Activated T-helper 1 cell treated with anti-CD3 and anti-CD28 coated beads, Interleukin-12 subunit alpha, Interleukin-12 subunit beta, Interleukin-2, Interleukin-4 antibody, amounts not matched to agents 30 ng/mL and 10 ng/mL and 1 ng/mL, durations not matched to agents 14 hours and 24 hours and 36 hours (primary cell): ENCODE measurements around the gene GNAQ. TPM values are rescaled to one million over a fixed set of nuclear protein-coding genes. Genes with fewer than 3 reads are reported as not detected.
"Not testable (repeated sequence)": the region's sequence is repeated elsewhere in the genome, so short reads cannot be mapped to it uniquely, and the experiment has no call there.

Experiments used
- DNase-seq: peaks from one replicate; pipeline ENCODE4 v3.0.0; 2021; ENCODE audit warnings: low spot score
- H3K27ac Mint-ChIP-seq: one replicate; pipeline ENCODE4 v1.8.0; 2021; ENCODE audit warnings: mild to moderate bottlenecking, mixed read lengths
- H3K27me3 Mint-ChIP-seq: one replicate; pipeline ENCODE4 v1.8.0; 2022; ENCODE audit warnings: mild to moderate bottlenecking, moderate library complexity, mixed read lengths; ENCODE audit not compliant: insufficient read depth
- H3K36me3 Mint-ChIP-seq: one replicate; pipeline ENCODE4 v1.8.0; 2021; ENCODE audit warnings: low read depth, mixed read lengths
- H3K4me1 Mint-ChIP-seq: one replicate; pipeline ENCODE4 v1.8.0; 2021; ENCODE audit warnings: low read depth, mixed read lengths
- H3K4me3 Mint-ChIP-seq: one replicate; pipeline ENCODE4 v1.8.0; 2021; ENCODE audit warnings: mild to moderate bottlenecking, moderate library complexity, mixed read lengths
- H3K9me3 Mint-ChIP-seq: one replicate; pipeline ENCODE4 v1.8.0; 2021; ENCODE audit warnings: mixed read lengths
- intact Hi-C: fragments of 100-400 bp; cut with micrococcal nuclease; formaldehyde crosslinking; loops from one replicate; pipeline ENCODE4 v1.15.1; 2024
- total RNA-seq: library from RNA; stranded (reverse); gene quantifications from 2 replicates; pipeline ENCODE4 v1.2.3, GENCODE V29; 2022

GNAQ gene
- total RNA-seq, 1 donor from 2014 or later, result 27.0 TPM

- H3K27me3 Mint-ChIP-seq, H3K27ac Mint-ChIP-seq, intact Hi-C loops, H3K4me3 Mint-ChIP-seq, DNase-seq: not testable (repeated sequence)
- Mint-ChIP-seq H3K9me3 (peaks cover 20% of the 10 kb centered on the region), H3K36me3 (peaks cover 38% of the 10 kb centered on the region), H3K4me1 (peaks cover 21% of the 10 kb centered on the region)
Observed at GRCh38 chr9:77860953-77861352, 170.7 kb downstream of the GNAQ start.

GRCh38 chr9:77857513-77858259 lies 173.9 kb downstream of the GNAQ start:
- H3K27me3 Mint-ChIP-seq, result no peaks in the 10 kb centered on the region
- intact Hi-C loops, result no loop called here

GRCh38 chr9:77856615-77857014 lies 175.0 kb downstream of the GNAQ start:
- Mint-ChIP-seq H3K9me3 (no peaks in the 10 kb centered on the region), H3K4me1 (peaks cover 7% of the 10 kb centered on the region), H3K36me3 (peaks cover 9% of the 10 kb centered on the region), H3K4me3 (no peak overlapping the region), H3K27me3 (no peaks in the 10 kb centered on the region), H3K27ac (no peak overlapping the region)
- DNase-seq, result no peak
- intact Hi-C loops, result no loop called here

More at GRCh38 chr9:77857513-77858259, 173.9 kb downstream of the GNAQ start:
- DNase-seq, result no peak
- H3K27ac Mint-ChIP-seq, result no peak overlapping the region
- H3K4me3 Mint-ChIP-seq, result no peak overlapping the region
- peaks cover 7% of the 10 kb centered on the region for H3K4me1 Mint-ChIP-seq
- H3K9me3 Mint-ChIP-seq, result no peaks in the 10 kb centered on the region
- peaks cover 12% of the 10 kb centered on the region for H3K36me3 Mint-ChIP-seq

- no peak overlapping the region for H3K4me3 Mint-ChIP-seq
- H3K9me3 Mint-ChIP-seq, result no peaks in the 10 kb centered on the region
- H3K27me3 Mint-ChIP-seq, result no peaks in the 10 kb centered on the region
- DNase-seq, result no peak
- intact Hi-C loops, result no loop called here
- H3K4me1 Mint-ChIP-seq, result peaks cover 7% of the 10 kb centered on the region
- H3K36me3 Mint-ChIP-seq, result peaks cover 5% of the 10 kb centered on the region
- no peak overlapping the region for H3K27ac Mint-ChIP-seq
Observed at GRCh38 chr9:77854916-77855311, 176.7 kb downstream of the GNAQ start.

GRCh38 chr9:77854258-77854915 lies 177.2 kb downstream of the GNAQ start:
- Mint-ChIP-seq H3K27ac (no peak overlapping the region), H3K9me3 (no peaks in the 10 kb centered on the region), H3K36me3 (peaks cover 5% of the 10 kb centered on the region), H3K4me3 (no peak overlapping the region), H3K27me3 (no peaks in the 10 kb centered on the region), H3K4me1 (peaks cover 7% of the 10 kb centered on the region)
- no peak for DNase-seq
- intact Hi-C loops, result no loop called here

- H3K36me3 Mint-ChIP-seq, result peaks cover 4% of the 10 kb centered on the region
- intact Hi-C loops, result no loop called here
- H3K27me3 Mint-ChIP-seq, result no peaks in the 10 kb centered on the region
- peaks cover 6% of the 10 kb centered on the region for H3K4me1 Mint-ChIP-seq
- no peak overlapping the region for H3K4me3 Mint-ChIP-seq
- DNase-seq, result no peak
- no peaks in the 10 kb centered on the region for H3K9me3 Mint-ChIP-seq
- no peak overlapping the region for H3K27ac Mint-ChIP-seq
Observed at GRCh38 chr9:77853716-77854115, 177.9 kb downstream of the GNAQ start.

- no peak for DNase-seq
- no peak overlapping the region for H3K4me3 Mint-ChIP-seq
- peaks cover 2% of the 10 kb centered on the region for H3K36me3 Mint-ChIP-seq
- H3K4me1 Mint-ChIP-seq, result peaks cover 20% of the 10 kb centered on the region
- H3K27ac Mint-ChIP-seq, result no peak overlapping the region
- intact Hi-C loops, result no loop called here
- H3K9me3 Mint-ChIP-seq, result no peaks in the 10 kb centered on the region
- H3K27me3 Mint-ChIP-seq, result no peaks in the 10 kb centered on the region
Observed at GRCh38 chr9:77851882-77852595, 179.6 kb downstream of the GNAQ start.

- Mint-ChIP-seq H3K9me3 (no peaks in the 10 kb centered on the region), H3K27me3 (no peaks in the 10 kb centered on the region), H3K27ac (no peak overlapping the region), H3K4me1 (peaks cover 30% of the 10 kb centered on the region), H3K36me3 (no peaks in the 10 kb centered on the region), H3K4me3 (no peak overlapping the region)
- no peak for DNase-seq
- intact Hi-C loops, result loop anchor here (10.0 kb wide), 2 partner anchors 204 to 674 kb away; partner anchors contain the start of genes GNA14 and VPS13A
Observed at GRCh38 chr9:77848897-77849296, 182.7 kb downstream of the GNAQ start.

- H3K9me3 Mint-ChIP-seq, result no peaks in the 10 kb centered on the region
- H3K36me3 Mint-ChIP-seq, result no peaks in the 10 kb centered on the region
- H3K27ac Mint-ChIP-seq, result no peak overlapping the region
- no peaks in the 10 kb centered on the region for H3K27me3 Mint-ChIP-seq
- H3K4me1 Mint-ChIP-seq, result peaks cover 30% of the 10 kb centered on the region
- intact Hi-C loops, result loop anchor here (10.0 kb wide), 2 partner anchors 204 to 674 kb away; partner anchors contain the start of genes GNA14 and VPS13A
- DNase-seq, result no peak
- H3K4me3 Mint-ChIP-seq, result no peak overlapping the region
Observed at GRCh38 chr9:77848404-77848803, 183.2 kb downstream of the GNAQ start.

- no peak overlapping the region for H3K4me3 Mint-ChIP-seq
- H3K27ac Mint-ChIP-seq, result no peak overlapping the region
- no peaks in the 10 kb centered on the region for H3K36me3 Mint-ChIP-seq
- H3K4me1 Mint-ChIP-seq, result peaks cover 30% of the 10 kb centered on the region
- H3K9me3 Mint-ChIP-seq, result no peaks in the 10 kb centered on the region
- intact Hi-C loops, result loop anchor here (10.0 kb wide), 2 partner anchors 203 to 673 kb away; partner anchors contain the start of genes GNA14 and VPS13A
- no peaks in the 10 kb centered on the region for H3K27me3 Mint-ChIP-seq
- DNase-seq, result no peak
Observed at GRCh38 chr9:77847626-77848025, 184.0 kb downstream of the GNAQ start.

GRCh38 chr9:77847059-77847499 lies 184.5 kb downstream of the GNAQ start:
- no peaks in the 10 kb centered on the region for H3K36me3 Mint-ChIP-seq
- no peak overlapping the region for H3K4me3 Mint-ChIP-seq
- DNase-seq, result no peak
- no peak overlapping the region for H3K27ac Mint-ChIP-seq
- intact Hi-C loops, result loop anchor here (10.0 kb wide), 2 partner anchors 202 to 672 kb away; partner anchors contain the start of genes GNA14 and VPS13A
- H3K27me3 Mint-ChIP-seq, result no peaks in the 10 kb centered on the region
- no peaks in the 10 kb centered on the region for H3K9me3 Mint-ChIP-seq
- H3K4me1 Mint-ChIP-seq, result peaks cover 32% of the 10 kb centered on the region

GRCh38 chr9:77844415-77844814 lies 187.2 kb downstream of the GNAQ start:
- Mint-ChIP-seq H3K9me3 (no peaks in the 10 kb centered on the region), H3K27ac (no peak overlapping the region), H3K4me1 (peaks cover 48% of the 10 kb centered on the region), H3K4me3 (no peak overlapping the region), H3K27me3 (no peaks in the 10 kb centered on the region), H3K36me3 (peaks cover 4% of the 10 kb centered on the region)
- DNase-seq, result no peak
- intact Hi-C loops, result loop anchor here (5.0 to 10.0 kb wide), 3 partner anchors 133 to 670 kb away; partner anchors contain the start of genes GNA14 and VPS13A

- H3K27ac Mint-ChIP-seq, result no peak overlapping the region
- no peaks in the 10 kb centered on the region for H3K27me3 Mint-ChIP-seq
- H3K4me3 Mint-ChIP-seq, result no peak overlapping the region
- DNase-seq, result no peak
- no peaks in the 10 kb centered on the region for H3K9me3 Mint-ChIP-seq
- peaks cover 4% of the 10 kb centered on the region for H3K36me3 Mint-ChIP-seq
- H3K4me1 Mint-ChIP-seq, result peaks cover 46% of the 10 kb centered on the region
- intact Hi-C loops, result loop anchor here (5.0 to 10.0 kb wide), 3 partner anchors 133 to 669 kb away; partner anchors contain the start of genes GNA14 and VPS13A
Observed at GRCh38 chr9:77843871-77844155, 187.8 kb downstream of the GNAQ start.
